T-helper 22 cell (primary cell): Measurements from ENCODE around the gene TMEM40.
"Not testable (repeated sequence)": the region's sequence is repeated elsewhere in the genome, so short reads cannot be mapped to it uniquely, and the experiment has no call there.

Experiments used
- DNase-seq: peaks from one replicate; pipeline ENCODE4 v3.0.0-alpha.2; 2020; ENCODE audit warnings: low read depth

Gene TMEM40

DNA sequence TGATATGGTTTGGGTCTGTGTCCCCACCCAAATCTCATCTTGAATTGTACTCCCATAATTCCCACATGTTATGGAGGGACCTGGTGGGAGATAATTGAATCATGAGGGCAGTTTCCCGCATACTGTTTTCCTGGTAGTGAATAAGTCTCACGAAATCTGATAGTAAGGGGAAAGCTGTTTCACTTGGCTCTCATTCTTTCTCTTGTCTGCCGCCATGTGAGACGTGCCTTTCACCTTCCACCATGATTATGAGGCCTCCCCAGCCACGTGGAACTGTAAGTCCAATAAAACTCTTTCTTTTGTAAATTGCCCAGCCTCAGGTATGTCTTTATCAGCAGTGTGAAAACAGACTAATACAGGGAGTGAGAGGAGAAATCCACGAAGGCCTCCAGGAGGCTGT lies 16.9 kb upstream of the TMEM40 start:
- not testable (repeated sequence) for DNase-seq

DNA sequence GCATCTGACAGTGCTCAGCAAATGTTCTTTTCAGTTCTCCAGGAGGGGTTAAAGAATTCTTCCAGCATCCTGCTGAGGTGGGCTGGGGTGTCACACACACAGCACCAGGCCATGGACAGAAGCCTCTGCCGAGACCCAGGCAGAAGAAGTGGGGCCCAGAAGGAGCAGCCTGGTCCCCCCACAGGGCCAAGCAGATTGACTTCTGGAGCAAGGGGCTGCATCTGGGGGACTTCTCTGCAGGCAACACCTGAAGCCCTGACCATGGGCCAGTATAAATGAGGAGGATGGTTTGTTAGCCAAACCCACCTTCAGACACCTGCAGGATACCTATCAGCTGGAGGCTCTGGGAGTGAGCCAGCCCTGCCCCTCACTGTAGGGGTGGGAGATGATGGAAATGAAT lies 16.2 kb upstream of the TMEM40 start:
- no peak for DNase-seq

DNA sequence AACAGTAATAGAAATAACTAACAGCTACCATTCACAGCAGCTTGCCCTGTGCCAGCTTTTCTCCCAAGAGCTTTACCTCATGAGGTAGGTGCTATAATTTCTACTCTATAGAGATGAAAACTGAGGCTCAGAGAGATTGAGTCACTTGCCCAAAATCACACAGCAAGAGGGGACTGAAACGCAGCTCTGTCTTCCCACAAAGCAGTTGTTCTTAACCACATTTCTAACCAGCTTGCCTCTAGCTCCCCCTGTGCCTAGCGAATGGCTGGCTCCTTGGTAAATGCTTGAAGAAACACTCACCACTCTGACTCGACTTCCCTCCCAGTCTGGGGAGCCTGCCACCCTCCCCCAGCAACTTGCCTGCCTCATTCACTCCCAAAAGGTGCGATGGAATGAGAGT lies 15.6 kb upstream of the TMEM40 start:
- DNase-seq = no peak

DNA sequence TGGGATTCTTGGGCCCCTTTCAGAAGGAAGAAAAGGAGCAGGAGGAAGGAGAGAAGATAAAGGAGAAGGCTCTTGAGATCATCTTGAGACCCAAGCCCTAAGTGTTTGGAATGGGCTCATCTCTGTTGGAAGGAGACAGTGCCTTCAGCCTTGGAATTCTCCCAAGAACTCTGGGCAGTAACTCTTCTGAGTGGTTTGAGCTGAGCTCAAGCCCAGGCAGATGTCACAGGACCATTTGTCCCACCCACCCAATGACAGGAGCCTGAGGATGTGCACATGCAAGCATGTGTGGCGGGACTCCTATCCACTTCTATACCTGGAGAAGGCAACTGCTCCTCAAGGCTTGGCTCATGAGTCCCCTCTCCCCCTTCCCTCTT lies 14.6 kb upstream of the TMEM40 start:
- DNase-seq = no peak

DNA sequence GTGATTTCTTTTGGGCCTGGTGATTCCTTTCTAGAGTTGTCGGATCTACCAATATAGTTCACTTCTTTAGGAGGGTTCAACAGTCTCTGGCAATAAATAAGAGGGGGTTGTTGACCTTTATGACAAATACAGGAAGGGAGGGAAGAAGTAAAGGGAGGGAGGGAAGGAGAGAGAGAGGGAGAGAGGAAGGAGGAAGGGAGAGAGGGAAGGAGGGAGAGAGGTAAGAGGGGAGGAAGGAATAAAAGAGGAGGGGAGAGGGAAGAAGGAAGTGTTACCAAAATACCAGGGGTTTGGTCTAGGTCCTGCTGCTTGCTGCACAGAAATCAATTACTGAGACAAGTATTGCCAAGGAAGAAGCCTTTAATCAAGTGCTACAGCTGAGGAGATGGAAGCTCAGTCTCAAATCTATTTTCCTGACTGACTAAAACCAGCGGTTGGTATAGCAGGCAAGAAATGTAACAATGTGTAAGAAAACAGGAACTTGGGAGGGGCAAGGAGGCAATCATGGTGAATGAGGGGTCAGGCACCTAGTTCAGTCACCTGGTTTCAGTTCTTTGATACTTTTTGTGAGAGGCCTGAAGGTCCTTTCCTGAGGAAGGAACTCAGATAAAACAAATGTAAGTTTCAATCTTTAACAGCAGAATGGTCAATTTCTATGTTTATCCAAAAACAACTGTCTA lies 14.1 kb upstream of the TMEM40 start:
- DNase-seq = no peak

DNA sequence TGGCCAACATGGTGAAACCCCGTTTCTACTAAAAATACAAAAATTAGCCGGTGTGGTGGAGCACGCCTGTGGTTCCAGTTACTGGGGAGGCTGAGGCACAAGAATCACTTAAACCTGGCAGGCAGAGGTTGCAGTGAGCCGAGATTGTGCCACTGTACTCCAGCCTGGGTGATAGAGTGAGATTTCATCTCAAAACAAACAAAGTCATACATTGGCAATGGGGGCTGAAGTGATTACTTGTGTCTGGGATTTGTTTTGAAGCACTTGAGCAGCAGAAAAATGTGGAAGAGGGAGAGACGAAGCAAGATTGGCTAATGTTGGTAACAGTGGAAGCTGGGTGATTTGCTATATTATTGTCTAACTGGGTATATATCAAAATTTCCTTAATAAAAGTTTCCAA lies 13.4 kb upstream of the TMEM40 start:
- no peak for DNase-seq

DNA sequence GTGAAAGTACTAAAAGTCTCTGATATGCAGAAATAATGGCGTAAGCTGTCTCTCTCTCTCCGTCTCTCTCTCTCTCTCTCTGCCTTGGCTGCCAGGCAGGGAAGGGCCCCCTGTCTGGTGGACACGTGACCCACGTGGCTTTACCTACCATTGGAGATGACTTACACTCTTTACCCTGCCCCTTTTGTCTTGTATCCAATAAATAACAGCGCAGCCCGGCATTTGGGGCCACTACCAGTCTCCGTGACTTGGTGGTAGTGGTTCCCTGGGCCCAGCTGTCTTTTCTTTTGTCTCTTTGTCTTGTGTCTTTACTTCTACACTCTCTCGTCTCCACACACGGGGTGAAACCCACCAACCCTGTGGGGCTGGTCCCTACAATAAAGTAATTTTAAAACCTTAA lies 12.2 kb upstream of the TMEM40 start:
- no peak for DNase-seq

DNA sequence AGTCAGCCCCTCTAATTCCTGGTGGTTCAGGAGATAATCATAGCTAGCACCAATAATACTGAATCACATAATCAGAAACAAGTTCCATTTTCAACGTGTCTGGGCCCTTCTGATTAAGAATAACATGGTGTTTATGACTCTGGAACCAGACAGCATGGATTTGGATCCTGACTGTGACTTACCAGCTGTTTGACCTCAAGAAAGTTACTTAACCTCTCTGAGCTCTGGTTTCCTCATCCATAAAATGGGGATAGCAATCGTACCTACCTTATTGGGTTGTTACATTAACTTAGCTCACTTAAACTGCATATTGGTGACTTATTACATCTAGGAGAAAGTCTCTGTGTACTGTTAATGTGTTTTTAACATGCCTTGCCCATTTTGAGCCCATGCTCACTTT lies 10.7 kb upstream of the TMEM40 start:
- DNase-seq = no peak

DNA sequence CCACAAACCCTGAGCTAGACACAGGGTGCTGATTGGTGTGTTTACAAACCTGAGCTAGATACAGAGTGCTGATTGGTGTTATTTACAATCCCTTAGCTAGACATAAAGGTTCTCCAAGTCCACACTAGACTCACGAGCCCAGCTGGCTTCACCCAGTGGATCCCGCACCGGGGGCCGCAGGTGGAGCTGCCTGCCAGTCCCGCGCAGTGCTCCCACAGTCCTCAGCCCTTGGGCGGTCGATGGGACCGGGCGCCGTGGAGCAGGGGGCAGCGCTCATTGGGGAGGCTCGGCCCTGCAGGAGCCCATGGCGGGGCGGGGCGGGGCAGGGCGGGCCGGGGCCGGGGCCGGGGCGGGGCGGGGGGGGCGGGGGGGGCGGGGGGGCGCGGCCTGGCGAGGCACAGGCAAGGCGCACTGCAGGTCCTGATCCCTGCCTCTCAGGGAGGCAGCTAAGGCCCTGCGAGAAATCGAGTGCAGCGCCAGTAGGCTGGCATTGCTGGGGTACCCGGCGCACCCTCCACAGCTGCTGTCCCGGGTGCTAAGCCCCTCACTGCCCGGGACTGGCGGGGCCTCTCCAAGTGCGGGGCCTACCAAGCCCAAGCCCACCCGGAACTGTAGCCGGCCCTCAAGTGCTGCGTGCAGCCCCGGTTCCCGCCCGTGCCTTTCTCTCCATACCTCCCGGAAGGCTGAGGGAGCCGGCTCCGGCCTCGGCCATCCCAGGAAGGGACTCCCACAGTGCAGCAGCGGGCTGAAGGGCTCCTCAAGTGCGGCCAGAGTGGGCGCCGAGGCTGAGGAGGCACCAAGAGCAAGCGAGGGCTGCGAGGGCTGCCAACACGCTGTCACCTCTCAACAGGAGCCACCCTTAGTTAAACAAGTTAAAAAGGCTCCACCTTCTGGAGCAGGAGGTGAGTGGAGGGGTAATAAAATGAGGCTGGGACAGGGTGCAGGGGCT lies 9.8 kb upstream of the TMEM40 start:
- DNase-seq = no peak

DNA sequence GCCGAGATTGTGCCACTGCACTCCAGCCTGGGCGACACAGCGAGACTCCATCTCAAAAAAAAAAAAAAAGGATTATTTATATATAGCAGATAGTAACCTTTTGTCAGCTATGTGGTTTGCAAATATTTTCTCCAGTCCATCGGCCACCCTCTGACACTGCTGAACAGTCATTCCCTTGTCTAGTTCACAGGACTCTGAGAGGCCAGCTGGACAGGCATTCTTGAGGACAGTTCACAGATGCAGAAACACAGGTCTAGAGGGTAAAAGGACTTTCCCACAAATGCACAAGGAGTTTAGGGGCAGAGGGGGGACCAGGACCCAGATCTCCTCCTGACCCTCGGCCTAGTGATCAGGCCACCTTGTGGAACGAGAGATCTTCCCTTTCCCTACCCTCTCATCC lies 7.5 kb upstream of the TMEM40 start:
- no peak for DNase-seq

DNA sequence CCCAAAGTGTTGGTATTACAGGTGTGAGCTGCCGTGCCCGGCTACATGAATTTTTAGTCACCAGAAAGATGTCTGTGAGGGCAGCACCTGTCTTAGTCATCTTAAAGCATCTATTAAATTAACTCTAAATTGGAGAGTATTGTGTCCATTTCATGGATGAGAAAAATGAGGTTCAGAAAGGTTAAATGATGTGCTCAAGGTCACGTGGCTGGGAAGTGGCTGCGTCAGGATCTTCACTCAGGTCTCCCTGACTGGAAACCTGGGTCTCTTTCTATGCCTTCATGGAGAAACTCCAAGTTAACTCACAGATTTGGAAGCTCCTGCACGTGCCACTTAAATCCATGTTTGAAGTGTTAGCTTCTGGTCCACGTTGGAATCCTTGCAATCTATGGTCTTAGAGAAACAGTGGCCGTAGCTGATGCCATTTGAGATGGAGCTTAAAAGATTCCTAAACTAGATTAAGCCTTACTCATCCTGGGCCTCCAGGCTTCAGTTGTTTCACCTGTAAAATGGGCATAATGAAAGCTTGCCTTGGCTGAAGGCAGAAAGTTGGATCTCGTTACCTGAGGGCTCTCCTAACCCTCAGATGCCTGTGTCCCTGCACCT lies 5.2 kb upstream of the TMEM40 start:
- no peak for DNase-seq

DNA sequence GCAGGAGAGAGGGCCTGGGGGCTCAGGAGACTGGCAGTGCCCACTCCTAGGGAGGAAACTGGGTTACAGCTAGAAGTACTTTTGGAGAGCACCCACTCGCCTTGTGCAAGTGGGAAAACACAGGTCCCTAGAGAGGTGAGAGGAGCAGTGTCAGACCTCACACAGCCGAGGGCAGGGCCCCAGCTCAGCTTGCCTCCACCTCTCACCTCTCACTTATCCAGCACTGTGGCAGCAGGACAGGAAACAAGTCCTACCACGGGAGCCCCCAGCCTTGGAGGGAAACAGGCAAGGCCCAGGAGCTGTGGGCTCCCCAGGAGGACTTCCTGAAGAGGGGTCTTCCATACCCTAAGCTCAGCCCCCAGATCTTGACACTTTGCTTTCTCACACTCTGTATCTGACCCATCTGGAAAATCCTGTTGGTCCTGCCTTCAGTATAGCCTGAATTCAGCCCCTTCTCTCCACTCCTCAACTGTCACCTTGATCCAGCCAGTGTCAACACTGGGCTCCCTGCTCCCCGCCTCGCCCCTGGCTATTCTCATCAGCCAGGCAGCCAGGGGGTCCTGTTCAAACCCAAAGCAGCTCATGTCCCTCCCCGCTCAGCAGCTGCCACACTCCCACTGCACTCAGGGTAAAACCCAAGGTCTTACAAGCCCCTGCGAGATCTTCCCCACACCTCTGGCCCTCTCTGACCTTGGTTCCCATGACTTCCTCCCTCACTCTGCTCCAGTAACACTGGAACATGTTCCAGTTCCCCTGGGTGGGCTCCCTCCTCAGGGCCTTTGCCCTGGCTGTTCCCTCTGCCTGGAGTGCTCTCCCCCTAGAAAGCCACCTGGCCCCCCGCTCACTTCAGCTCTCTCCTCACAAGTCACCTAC lies 870 bp upstream of the TMEM40 start:
- no peak for DNase-seq

DNA sequence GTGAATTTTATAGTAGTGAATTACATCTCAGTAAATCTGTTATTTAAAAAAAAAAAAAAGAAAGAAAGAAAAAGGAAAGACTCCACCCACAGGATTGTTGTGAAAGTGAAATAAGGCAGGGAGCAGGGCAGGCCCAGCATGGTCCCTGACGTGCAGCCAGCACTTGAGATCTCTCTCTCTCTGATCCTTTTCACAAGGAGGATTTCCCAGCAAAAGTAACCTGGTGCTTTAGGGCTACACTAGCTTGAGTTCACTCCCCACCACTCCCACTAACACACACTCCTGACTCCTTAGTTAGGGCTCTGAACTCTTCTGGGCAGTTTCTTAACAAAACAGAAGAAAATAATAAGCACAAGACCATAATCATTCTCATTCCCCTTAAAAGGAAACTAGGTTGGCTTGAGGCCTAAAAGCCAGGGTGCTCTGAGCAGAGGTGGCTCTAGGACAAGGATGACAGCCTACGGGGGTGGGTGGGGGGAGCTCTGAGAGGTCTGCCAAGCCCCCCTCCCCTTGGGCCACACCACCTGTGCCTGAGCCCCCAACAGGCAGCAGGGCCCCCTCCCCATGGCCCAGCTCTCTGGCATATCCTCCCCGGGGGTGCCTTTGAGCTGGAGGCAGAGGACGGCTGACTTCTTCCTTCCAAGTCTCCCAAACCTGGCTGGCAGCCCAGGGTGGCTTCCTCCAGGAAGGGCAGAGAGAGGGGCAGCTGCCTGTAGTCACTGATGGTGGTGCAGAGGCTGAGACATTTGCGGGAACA lies 856 bp downstream of the TMEM40 start:
- no peak for DNase-seq

DNA sequence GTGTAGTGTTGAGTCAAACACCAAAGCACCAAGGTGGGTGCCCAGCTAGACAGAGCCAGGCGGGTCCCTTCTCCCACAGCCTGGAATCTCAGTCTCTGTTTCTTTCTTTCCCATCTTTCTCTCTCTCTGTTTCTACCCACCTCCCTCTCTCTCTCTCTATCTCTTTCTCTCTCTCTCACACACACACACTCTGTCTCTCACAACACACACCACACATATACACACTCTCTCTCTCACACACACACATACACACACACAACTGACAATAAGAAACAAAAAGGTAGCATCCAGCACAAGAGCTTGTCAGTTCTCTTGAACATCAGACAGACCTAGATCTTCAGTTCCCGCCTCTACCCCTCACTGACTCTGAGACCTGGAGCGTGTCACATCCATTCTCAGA lies 2.4 kb downstream of the TMEM40 start:
- DNase-seq = no peak

DNA sequence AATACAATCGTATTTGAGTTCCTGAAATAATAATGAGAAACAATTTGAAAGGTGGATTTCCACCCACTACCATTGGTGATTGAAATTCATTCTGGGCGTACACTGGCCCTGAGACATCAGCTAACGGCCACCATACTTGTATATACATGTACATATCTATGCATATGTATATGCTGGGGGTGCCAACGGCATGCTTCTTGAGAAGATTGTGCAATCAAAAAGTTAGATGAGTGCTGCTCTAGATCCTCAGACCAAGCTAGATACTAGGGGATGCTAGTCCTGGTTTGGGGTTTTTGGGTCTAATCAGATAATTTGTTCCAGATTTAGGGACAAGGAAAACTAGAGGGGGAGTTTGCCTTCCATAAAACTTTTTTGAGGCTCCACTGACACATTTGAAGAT lies 2.9 kb downstream of the TMEM40 start:
- DNase-seq = no peak

DNA sequence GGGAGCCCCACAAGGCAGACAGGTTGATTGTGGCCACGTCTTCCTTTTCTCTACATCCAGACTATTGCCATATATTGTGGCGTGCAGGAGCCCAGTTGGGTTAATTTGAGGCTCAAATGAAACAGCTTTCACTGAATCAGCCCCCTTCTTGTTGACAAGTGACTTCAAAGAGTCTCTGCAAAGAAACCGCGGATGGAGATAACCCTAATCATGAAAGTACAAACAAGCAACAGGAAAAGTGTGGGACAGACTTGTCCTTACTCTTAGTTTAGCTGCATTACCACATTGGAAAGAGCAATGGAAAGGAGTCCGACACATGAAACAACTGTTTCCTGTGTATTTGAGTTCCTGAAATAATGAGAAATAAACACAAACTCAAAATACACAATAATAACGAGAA lies 3.3 kb downstream of the TMEM40 start:
- no peak for DNase-seq

DNA sequence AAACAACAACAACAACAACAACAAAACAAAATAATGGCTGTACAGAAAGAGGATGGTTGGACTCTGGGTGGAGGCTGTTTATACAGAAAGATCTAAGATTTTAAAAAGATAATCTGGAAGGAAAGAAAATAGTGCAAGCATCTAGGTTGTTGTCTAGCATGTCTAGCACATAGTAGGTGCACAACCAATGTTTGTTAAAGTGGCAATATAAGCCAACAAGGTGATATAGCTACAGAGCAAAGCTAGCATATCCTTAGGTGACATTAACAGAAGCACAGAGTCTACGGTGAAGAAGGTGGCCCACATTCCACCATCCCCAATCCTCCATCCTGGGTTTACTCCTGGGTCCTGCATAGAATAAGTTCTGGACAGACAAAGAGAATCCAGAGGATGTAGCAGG lies 4.7 kb downstream of the TMEM40 start:
- DNase-seq = no peak

DNA sequence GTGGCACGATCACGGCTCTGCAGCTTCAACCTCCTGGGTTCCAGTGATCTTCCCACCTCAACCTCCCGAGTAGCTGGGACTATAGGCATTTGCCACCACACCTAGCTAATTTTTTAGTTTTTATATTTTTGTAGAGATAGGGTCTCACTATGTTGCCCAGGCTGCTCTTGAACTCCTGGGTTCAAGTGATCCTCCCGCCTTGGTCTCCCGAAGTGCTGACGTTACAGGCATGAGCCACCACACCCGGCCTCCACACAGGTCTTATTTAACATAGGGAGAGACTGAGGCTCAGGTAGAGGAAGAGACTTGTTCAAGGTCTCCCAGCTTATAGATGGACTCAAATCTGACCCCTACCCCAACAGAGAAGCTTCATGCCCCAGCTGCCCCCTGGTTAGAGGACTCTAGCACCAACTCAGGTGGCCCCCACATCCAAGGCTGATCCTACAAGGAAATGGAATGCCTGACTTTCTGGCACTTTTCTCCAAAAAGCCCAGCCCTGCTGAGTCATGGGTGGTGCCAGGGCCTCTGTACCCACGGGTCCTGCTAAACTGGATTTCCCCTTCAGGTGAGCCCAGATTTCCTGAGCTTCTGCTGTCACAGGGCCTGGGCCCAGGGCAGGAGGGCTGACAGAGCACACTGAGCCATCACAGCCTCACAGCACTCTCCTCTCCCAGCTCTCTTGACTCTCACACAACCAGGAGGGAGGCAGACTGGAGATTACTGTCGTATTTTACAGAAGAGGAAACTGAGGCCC lies 5.6 kb downstream of the TMEM40 start:
- no peak for DNase-seq

DNA sequence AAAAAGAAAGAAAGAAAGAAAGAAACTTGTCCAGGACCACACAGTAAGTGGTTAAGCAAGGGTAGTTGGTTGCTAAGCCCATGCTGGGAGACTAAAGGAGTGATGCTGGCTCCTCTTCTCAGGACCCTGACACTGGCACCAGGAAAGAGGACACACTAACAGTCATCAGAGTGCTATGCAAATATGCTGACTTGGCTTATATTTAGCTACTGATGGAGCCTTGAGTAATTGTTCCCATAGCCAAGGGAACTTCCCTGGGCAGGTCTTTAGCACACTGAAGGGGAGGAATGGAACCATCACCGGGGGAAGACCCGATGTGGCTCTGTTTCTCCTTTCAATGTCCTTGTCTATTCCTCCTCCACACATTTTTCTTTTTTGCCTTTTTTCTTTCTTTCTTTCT lies 6.2 kb downstream of the TMEM40 start:
- no peak for DNase-seq

DNA sequence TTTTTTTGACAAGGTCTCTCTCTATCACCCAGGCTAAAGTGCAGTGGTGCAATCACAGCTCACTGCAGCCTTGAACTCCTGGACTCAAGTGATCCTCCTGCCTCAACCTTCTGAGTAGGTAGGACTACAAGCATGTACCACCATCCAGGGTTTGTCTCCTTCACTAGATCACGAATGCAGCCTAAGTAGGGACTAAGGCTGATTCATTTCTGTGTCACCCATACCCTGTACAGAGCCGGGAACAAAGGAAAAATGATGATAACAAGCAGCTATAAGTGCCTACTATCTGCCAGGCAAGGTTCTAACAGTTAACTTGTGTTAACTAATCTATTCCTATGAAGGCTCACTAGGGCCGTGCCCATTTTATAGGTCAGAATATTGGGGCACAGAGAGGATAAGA lies 7.0 kb downstream of the TMEM40 start:
- DNase-seq = no peak

DNA sequence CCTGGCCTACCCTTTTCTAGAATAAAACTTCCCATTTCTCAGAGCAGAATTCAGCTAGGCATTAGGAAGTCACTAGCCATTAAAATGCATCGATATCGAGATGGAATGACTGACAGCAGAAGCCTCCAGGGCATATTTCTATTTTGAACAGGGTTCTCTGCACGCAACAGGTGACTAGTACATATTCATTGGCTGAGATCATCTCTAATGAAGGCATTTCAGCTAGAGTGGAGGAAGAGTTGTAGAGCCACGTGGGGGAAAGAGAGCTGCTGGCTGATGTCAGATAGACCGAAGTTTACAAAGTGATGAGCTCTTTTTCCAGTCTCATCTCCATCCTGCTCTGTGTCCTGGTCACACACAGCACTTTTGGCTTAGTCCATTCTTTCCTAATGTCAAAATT lies 7.5 kb downstream of the TMEM40 start:
- DNase-seq = no peak
